Mesenchymal stem cell (in vitro differentiated cells and primary cell): ENCODE results near the gene RAMP3.

Experiments used
- DNase-seq: peaks from one replicate; pipeline ENCODE4 v3.0.0-alpha.2; 2013
- H2AFZ ChIP-seq: one replicate; pipeline ENCODE4 v1.6.1; 2013; ENCODE audit warnings: low read depth, mild to moderate bottlenecking, control low read depth, inconsistent platforms, low read length, moderate library complexity
- H2AK5ac ChIP-seq: 2 replicates; pipeline ENCODE4 v1.6.1; 2013; ENCODE audit warnings: low read length, moderate library complexity, mild to moderate bottlenecking, inconsistent platforms; ENCODE audit not compliant: severe bottlenecking
- H2BK120ac ChIP-seq: one replicate; pipeline ENCODE4 v1.6.1; 2013; ENCODE audit warnings: low read depth, mild to moderate bottlenecking, inconsistent platforms, low read length, moderate library complexity
- H2BK12ac ChIP-seq, 2 experiments: one replicate each; pipeline ENCODE4 v1.6.1; 2013; ENCODE audit warnings: inconsistent platforms in 2 of 2, low read length in 2 of 2, mild to moderate bottlenecking in 2 of 2, moderate library complexity in 2 of 2, control low read depth in 1 of 2
- H2BK15ac ChIP-seq: one replicate; pipeline ENCODE4 v1.6.1; 2013; ENCODE audit warnings: mild to moderate bottlenecking, low read depth, inconsistent platforms; ENCODE audit not compliant: poor library complexity, severe bottlenecking
- H2BK5ac ChIP-seq: 2 replicates; pipeline ENCODE4 v1.6.1; 2013; ENCODE audit warnings: low read depth, mild to moderate bottlenecking, low read length, control low read depth, inconsistent platforms; ENCODE audit not compliant: poor library complexity, severe bottlenecking
- H3K14ac ChIP-seq, 2 experiments: one replicate each; pipeline ENCODE4 v1.6.1; 2013; ENCODE audit warnings: inconsistent platforms in 2 of 2, low read length in 2 of 2, control low read depth in 1 of 2, mild to moderate bottlenecking in 1 of 2, moderate library complexity in 1 of 2
- H3K18ac ChIP-seq, 2 experiments: one replicate each; pipeline ENCODE4 v1.6.1; 2013; ENCODE audit warnings: inconsistent platforms in 2 of 2, low read length in 2 of 2, control low read depth in 1 of 2, low read depth in 1 of 2, mild to moderate bottlenecking in 1 of 2
- H3K23ac ChIP-seq, 2 experiments: one replicate each; pipeline ENCODE4 v1.6.1; 2013; ENCODE audit warnings: inconsistent platforms in 2 of 2, low read length in 2 of 2, mild to moderate bottlenecking in 2 of 2, moderate library complexity in 2 of 2, control low read depth in 1 of 2
- H3K27ac ChIP-seq: 2 replicates; pipeline ENCODE4 v1.5.1; 2013; ENCODE audit warnings: mild to moderate bottlenecking, moderate library complexity, low read length, control low read depth, inconsistent platforms; ENCODE audit not compliant: poor library complexity, severe bottlenecking
- H3K27me3 ChIP-seq, 2 experiments: 2 replicates each; pipeline versions ENCODE4 v1.6.1 to v1.7.0; 2013; ENCODE audit warnings: low read length in 2 of 2, mild to moderate bottlenecking in 2 of 2, moderate library complexity in 2 of 2, control low read depth in 1 of 2, inconsistent platforms in 1 of 2; ENCODE audit not compliant: control insufficient read depth in 1 of 2, insufficient read depth in 1 of 2
- H3K36me3 ChIP-seq, 2 experiments: 2 replicates each; pipeline versions ENCODE4 v1.6.1 to v1.7.0; 2013; ENCODE audit warnings: low read length in 2 of 2, control low read depth in 1 of 2, inconsistent platforms in 1 of 2, low read depth in 1 of 2, mild to moderate bottlenecking in 1 of 2; ENCODE audit not compliant: insufficient read depth in 2 of 2, control insufficient read depth in 1 of 2
- H3K4ac ChIP-seq, 2 experiments: one replicate each; pipeline ENCODE4 v1.6.1; 2013; ENCODE audit warnings: inconsistent platforms in 2 of 2, low read length in 2 of 2, mild to moderate bottlenecking in 2 of 2, moderate library complexity in 2 of 2, control low read depth in 1 of 2, low read depth in 1 of 2
- H3K4me1 ChIP-seq: 2 replicates; pipeline ENCODE4 v1.6.1; 2013; ENCODE audit warnings: low read depth, low read length, control low read depth; ENCODE audit not compliant: control insufficient read depth, insufficient read depth
- H3K4me2 ChIP-seq: 2 replicates; pipeline ENCODE4 v1.6.1; 2013; ENCODE audit warnings: low read length, mild to moderate bottlenecking, inconsistent platforms; ENCODE audit not compliant: poor library complexity, severe bottlenecking
- H3K4me3 ChIP-seq, 2 experiments: 2 replicates each; pipeline versions ENCODE4 v1.5.1 to v1.7.0; 2013; ENCODE audit warnings: low read length in 2 of 2, mild to moderate bottlenecking in 2 of 2, control low read depth in 1 of 2, low read depth in 1 of 2; ENCODE audit not compliant: insufficient read depth in 1 of 2
- H3K79me1 ChIP-seq: replicated peaks from 2 replicates; pipeline ENCODE4 v1.6.1; 2013; ENCODE audit warnings: mild to moderate bottlenecking, control low read depth, low read length, inconsistent platforms; ENCODE audit not compliant: poor library complexity, severe bottlenecking
- H3K9ac ChIP-seq: 2 replicates; pipeline ENCODE4 v1.7.0; 2013; ENCODE audit warnings: mild to moderate bottlenecking, low read length, moderate library complexity
- H3K9me3 ChIP-seq: 2 replicates; pipeline ENCODE4 v1.7.0; 2013; ENCODE audit warnings: mild to moderate bottlenecking, low read length; ENCODE audit not compliant: control insufficient read depth
- H4K8ac ChIP-seq: one replicate; pipeline ENCODE4 v1.6.1; 2013; ENCODE audit warnings: inconsistent platforms, mild to moderate bottlenecking, low read length, moderate library complexity
- H4K91ac ChIP-seq: one replicate; pipeline ENCODE4 v1.6.1; 2013; ENCODE audit warnings: mild to moderate bottlenecking, low read length, inconsistent platforms
- WGBS: methylation state at CpG from one replicate; pipeline ENCODE4 v1.1.7; 2013; ENCODE audit warnings: mixed read lengths; 5-methylcytosine and 5-hydroxymethylcytosine counted together

Gene RAMP3

GRCh38 chr7:45184326-45185027 is 26.9 kb downstream of the RAMP3 start:
- H3K36me3 ChIP-seq, result no peaks in the 10 kb centered on the region
- H3K4me2 ChIP-seq, result no peak overlapping the region
- no peak overlapping the region for H2BK120ac ChIP-seq
- peaks cover 1% of the 10 kb centered on the region for H3K4me1 ChIP-seq
- H2AFZ ChIP-seq, result no peak overlapping the region
- peaks cover 26 to 61% of the 10 kb centered on the region in 2 experiments for H3K27me3 ChIP-seq
- H3K4me3 ChIP-seq, result no peak overlapping the region
- H2BK15ac ChIP-seq, result no peak overlapping the region
- H3K14ac ChIP-seq, result no peak overlapping the region
- WGBS, result 71% methylated on average over 7 of the region's 7 CpGs
- H2AK5ac ChIP-seq, result no peak overlapping the region
- H3K9ac ChIP-seq, result no peak overlapping the region
- no peaks in the 10 kb centered on the region for H3K9me3 ChIP-seq
- no peak overlapping the region for H2BK12ac ChIP-seq
- no peak overlapping the region for H4K91ac ChIP-seq
- no peak for DNase-seq
- H3K79me1 ChIP-seq, result no peaks in the 10 kb centered on the region
- no peak overlapping the region for H3K18ac ChIP-seq
- no peak overlapping the region for H4K8ac ChIP-seq
- no peak overlapping the region for H3K27ac ChIP-seq
- no peak overlapping the region for H3K23ac ChIP-seq
- no peak overlapping the region for H2BK5ac ChIP-seq
- H3K4ac ChIP-seq, result no peak overlapping the region

DNA sequence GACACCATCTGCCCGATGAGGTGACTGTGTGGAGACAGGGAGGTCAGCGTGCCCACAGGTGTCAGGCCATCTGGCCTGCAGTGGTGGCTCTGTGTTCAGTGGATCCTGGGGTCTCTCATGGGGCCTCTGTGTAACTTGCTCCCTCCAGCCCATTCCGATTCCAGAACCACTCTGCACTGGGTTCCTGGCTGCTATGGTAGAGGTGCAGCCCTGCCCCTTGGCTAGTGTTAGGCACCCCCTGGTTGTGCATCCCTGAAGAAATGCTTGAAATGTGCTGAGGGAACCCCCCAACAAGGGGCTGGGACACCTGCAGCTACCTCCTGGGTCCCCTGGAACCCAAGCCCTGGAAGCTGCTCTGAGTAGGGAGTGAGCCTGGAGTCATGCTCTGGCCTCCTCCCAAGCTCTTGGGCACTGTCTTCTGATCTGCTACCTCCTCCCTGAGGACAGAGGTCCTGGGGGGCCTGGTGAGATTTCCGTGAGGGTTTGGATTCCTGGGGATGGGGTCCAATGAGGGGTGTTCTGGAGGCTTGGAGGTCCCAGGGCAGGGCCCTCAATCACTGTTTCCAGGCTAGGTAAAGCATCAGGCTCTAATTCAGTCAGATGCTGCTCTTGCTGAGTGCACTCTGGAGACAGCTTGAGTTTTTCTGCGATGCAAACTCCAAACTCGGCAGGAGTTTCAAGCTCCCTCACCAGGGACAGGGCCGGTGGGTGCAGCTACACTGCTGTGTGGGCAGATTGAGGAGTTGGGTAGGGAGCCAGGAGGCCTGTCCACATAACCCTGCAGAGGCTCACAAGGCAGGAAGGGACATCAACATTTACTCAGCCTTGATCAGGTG is 27.7 kb downstream of the RAMP3 start:
- Histone ChIP-seq H3K36me3 (no peaks in the 10 kb centered on the region), H2BK5ac (no peak overlapping the region), H3K4ac (no peak overlapping the region), H3K9ac (no peak overlapping the region), H3K4me3 (no peak overlapping the region), H3K9me3 (no peaks in the 10 kb centered on the region), H3K14ac (no peak overlapping the region), H3K4me2 (no peak overlapping the region), H3K27me3 (peaks cover 26 to 58% of the 10 kb centered on the region in 2 experiments), H4K91ac (no peak overlapping the region), H2BK12ac (no peak overlapping the region), H2BK120ac (no peak overlapping the region), H2AFZ (no peak overlapping the region), H3K79me1 (no peaks in the 10 kb centered on the region), H3K23ac (no peak overlapping the region), H3K4me1 (peaks cover 1% of the 10 kb centered on the region), H3K27ac (no peak overlapping the region), H3K18ac (no peak overlapping the region), H4K8ac (no peak overlapping the region), H2BK15ac (no peak overlapping the region), H2AK5ac (no peak overlapping the region)
- WGBS, result 73% methylated on average over 7 of the region's 7 CpGs
- DNase-seq, result no peak

- Histone ChIP-seq H3K4me2 (no peak overlapping the region), H2BK15ac (no peak overlapping the region), H3K4me1 (peaks cover 1% of the 10 kb centered on the region), H2AK5ac (no peak overlapping the region), H3K9ac (no peak overlapping the region), H3K4ac (no peak overlapping the region), H2BK120ac (no peak overlapping the region), H4K8ac (no peak overlapping the region), H3K18ac (no peak overlapping the region), H3K27ac (no peak overlapping the region), H3K36me3 (no peaks in the 10 kb centered on the region), H2AFZ (no peak overlapping the region), H3K23ac (no peak overlapping the region), H3K9me3 (no peaks in the 10 kb centered on the region), H3K4me3 (no peak overlapping the region), H2BK5ac (no peak overlapping the region), H3K27me3 (peaks cover 31 to 56% of the 10 kb centered on the region in 2 experiments), H2BK12ac (no peak overlapping the region), H4K91ac (no peak overlapping the region), H3K79me1 (no peaks in the 10 kb centered on the region), H3K14ac (no peak overlapping the region)
- DNase-seq, result no peak
- WGBS, result no CpG with 5 or more reads among the region's 3 CpGs
These were observed 28.3 kb downstream of the RAMP3 start for GRCh38 chr7:45185864-45186250.

DNA sequence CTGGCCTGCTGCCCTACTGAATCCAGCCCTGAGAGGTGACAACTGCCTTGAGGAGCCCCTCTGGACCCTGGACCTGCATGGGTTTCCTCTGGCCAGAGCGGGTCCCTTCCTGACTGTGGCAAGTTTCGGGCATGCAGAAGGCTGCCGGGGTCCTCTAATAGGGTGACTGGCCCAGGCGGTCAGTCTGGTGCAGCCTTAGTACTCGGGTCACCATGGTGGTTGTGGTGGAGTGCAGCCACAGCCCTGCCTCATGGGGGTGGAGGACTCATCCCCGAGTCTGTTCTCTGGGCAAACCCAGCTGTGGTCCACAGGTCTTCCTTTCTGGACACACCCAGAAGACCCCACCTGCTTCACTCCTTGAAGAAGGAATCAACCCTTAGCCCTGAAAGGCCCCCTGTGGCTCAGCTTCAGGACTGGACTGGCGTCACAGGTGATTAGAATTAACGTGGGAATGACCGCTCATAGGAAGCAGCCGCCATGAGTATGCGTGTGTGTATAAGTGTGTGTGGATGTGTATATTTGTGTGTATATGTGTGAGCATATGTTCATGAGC is 28.7 kb downstream of the RAMP3 start:
- H3K4me3 ChIP-seq, result no peak overlapping the region
- H2BK12ac ChIP-seq, result no peak overlapping the region
- no peak overlapping the region for H2BK5ac ChIP-seq
- no peak overlapping the region for H3K9ac ChIP-seq
- no peak overlapping the region for H4K91ac ChIP-seq
- WGBS, result 80% methylated on average over 11 of the region's 11 CpGs
- no peak overlapping the region for H4K8ac ChIP-seq
- H3K27me3 ChIP-seq, result peaks cover 29 to 56% of the 10 kb centered on the region in 2 experiments
- H3K14ac ChIP-seq, result no peak overlapping the region
- H2BK120ac ChIP-seq, result no peak overlapping the region
- H3K4me2 ChIP-seq, result no peak overlapping the region
- H2BK15ac ChIP-seq, result no peak overlapping the region
- H3K79me1 ChIP-seq, result no peaks in the 10 kb centered on the region
- H2AFZ ChIP-seq, result no peak overlapping the region
- no peak overlapping the region for H3K4ac ChIP-seq
- H3K23ac ChIP-seq, result no peak overlapping the region
- no peaks in the 10 kb centered on the region for H3K36me3 ChIP-seq
- no peak overlapping the region for H2AK5ac ChIP-seq
- peaks cover 1% of the 10 kb centered on the region for H3K4me1 ChIP-seq
- H3K18ac ChIP-seq, result no peak overlapping the region
- no peaks in the 10 kb centered on the region for H3K9me3 ChIP-seq
- no peak for DNase-seq
- no peak overlapping the region for H3K27ac ChIP-seq
